A673 (cell line): Measurements from ENCODE around the gene RIMS3. TPM values are rescaled to one million over a fixed set of nuclear protein-coding genes. Genes with fewer than 3 reads are reported as not detected.

Source experiments
- BruUV-seq: library from RNA; stranded (reverse); fragments of 400-500 nt; replicated peaks from 2 replicates; lab custom pipeline; 2021; lab: Mats Ljungman, UMichigan
- CTCF ChIA-PET: fragments of 300-600 bp; sonication (Branson Sonifier 250); formaldehyde crosslinking; loops from one replicate; lab custom pipeline; 2022; ENCODE audit warnings: antibody characterized with exemption; lab: Charles Lee
- POLR2A ChIA-PET: fragments of 300-600 bp; sonication (Branson Sonifier 250); formaldehyde crosslinking; loops from one replicate; lab custom pipeline; 2022; ENCODE audit warnings: antibody characterized with exemption; ENCODE audit not compliant: low non-redundant PET; lab: Charles Lee
- DNase-seq: peaks from one replicate; pipeline ENCODE4 v3.0.0-alpha.2; 2015; ENCODE audit warnings: low spot score
- H3K27ac ChIP-seq: fragments of 200-600 bp; sonication (generic); 2 replicates; pipeline ENCODE4 v1.5.1; 2016; ENCODE audit warnings: mixed run types, low read depth, mild to moderate bottlenecking, mixed read lengths, antibody characterized with exemption, low read length; ENCODE audit not compliant: poor library complexity, severe bottlenecking
- H3K27me3 ChIP-seq: fragments of 200-600 bp; sonication (generic); replicated peaks from 2 replicates; pipeline ENCODE4 v1.6.1; 2017; ENCODE audit warnings: mixed run types, low read depth, mild to moderate bottlenecking, mixed read lengths, antibody characterized with exemption, low read length; ENCODE audit not compliant: insufficient read depth, poor library complexity
- H3K36me3 ChIP-seq: fragments of 200-600 bp; sonication (generic); 2 replicates; pipeline ENCODE4 v1.6.1; 2016; ENCODE audit warnings: mixed run types, mild to moderate bottlenecking, mixed read lengths, antibody characterized with exemption, low read length; ENCODE audit not compliant: insufficient read depth, poor library complexity, severe bottlenecking
- H3K4me1 ChIP-seq: fragments of 200-600 bp; sonication (generic); 2 replicates; pipeline ENCODE4 v1.6.1; 2017; ENCODE audit warnings: mixed run types, mild to moderate bottlenecking, mixed read lengths, antibody characterized with exemption, low read length; ENCODE audit not compliant: insufficient read depth, poor library complexity, severe bottlenecking
- H3K4me3 ChIP-seq: fragments of 200-600 bp; sonication (generic); 2 replicates; pipeline ENCODE4 v1.5.1; 2016; ENCODE audit warnings: low read depth, mixed run types, mild to moderate bottlenecking, mixed read lengths, low read length; ENCODE audit not compliant: poor library complexity, severe bottlenecking
- H3K9me3 ChIP-seq: fragments of 200-600 bp; sonication (generic); 2 replicates; pipeline ENCODE4 v1.6.1; 2016; ENCODE audit warnings: mixed run types, low read depth, mild to moderate bottlenecking, mixed read lengths, antibody characterized with exemption, low read length; ENCODE audit not compliant: poor library complexity, severe bottlenecking
- CTCF ChIP-seq: fragments of 300-800, 200-600 bp; sonication (generic); conservative IDR thresholded peaks from 2 replicates; pipeline ENCODE4 v1.5.1; 2017; ENCODE audit warnings: low read depth, mild to moderate bottlenecking, antibody characterized with exemption, low read length, moderate library complexity, mixed read lengths
- EZH2 ChIP-seq: fragments of 200-600 bp; sonication (generic); IDR thresholded peaks from 2 replicates; pipeline ENCODE4 v1.6.1; 2017; ENCODE audit warnings: borderline replicate concordance, low read depth, mild to moderate bottlenecking, mixed read lengths, antibody characterized with exemption, low read length; ENCODE audit not compliant: poor library complexity, severe bottlenecking
- intact Hi-C: fragments of 100-400 bp; cut with micrococcal nuclease; formaldehyde crosslinking; loops from one replicate; pipeline ENCODE4 v1.10.0; 2022; ENCODE audit not compliant: unreplicated experiment
- total RNA-seq: library from RNA; stranded (reverse); gene quantifications from 2 replicates; pipeline ENCODE4 v1.2.3, GENCODE V29; 2021

Gene RIMS3
- total RNA-seq, 1 experiment from 2014 or later: 9.9 TPM

DNA sequence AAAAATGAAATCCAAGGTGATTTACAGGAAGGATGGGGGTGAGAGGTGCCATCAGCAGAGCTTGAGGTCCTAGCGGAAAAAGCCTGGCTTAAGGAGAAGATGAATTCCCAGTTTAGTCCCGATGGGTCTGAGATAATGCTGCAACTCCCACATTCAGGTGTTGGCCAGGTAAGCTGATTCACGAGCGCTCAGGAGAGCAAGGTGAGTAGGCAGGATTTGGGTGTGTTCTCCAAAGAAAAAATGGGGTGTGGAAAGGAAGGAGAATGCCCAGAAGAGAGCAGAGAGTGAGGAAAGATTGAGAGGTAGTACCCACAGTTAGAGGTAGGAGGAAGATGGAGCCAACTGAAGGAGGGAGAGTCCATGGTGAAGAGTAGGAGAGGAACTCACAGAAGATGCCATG is 12.5 kb downstream of the RIMS3 start:
- TF ChIP-seq CTCF: no peak
- no peak for TF ChIP-seq EZH2
- Histone ChIP-seq H3K9me3 (no peaks in the 10 kb centered on the region), H3K4me3 (no peak overlapping the region), H3K27me3 (no peaks in the 10 kb centered on the region), H3K27ac (no peak overlapping the region), H3K4me1 (no peaks in the 10 kb centered on the region), H3K36me3 (no peaks in the 10 kb centered on the region)
- no TSS peak for BruUV-seq
- CTCF ChIA-PET: no interaction called here
- no peak for DNase-seq
- intact Hi-C loops: no loop called here
- POLR2A ChIA-PET: no interaction called here

- TF ChIP-seq CTCF: no peak
- TF ChIP-seq EZH2: no peak
- Histone ChIP-seq H3K4me1 (no peaks in the 10 kb centered on the region), H3K9me3 (no peaks in the 10 kb centered on the region), H3K27me3 (no peaks in the 10 kb centered on the region), H3K27ac (no peak overlapping the region), H3K4me3 (no peak overlapping the region), H3K36me3 (no peaks in the 10 kb centered on the region)
- ChIA-PET CTCF (no interaction called here), POLR2A (no interaction called here)
- intact Hi-C loops: no loop called here
- no TSS peak for BruUV-seq
- no peak for DNase-seq
Observed at GRCh38 chr1:40652468-40652867, 13.0 kb downstream of the RIMS3 start.

GRCh38 chr1:40651138-40651857 is 14.2 kb downstream of the RIMS3 start:
- Histone ChIP-seq H3K4me1 (no peaks in the 10 kb centered on the region), H3K27me3 (no peaks in the 10 kb centered on the region), H3K36me3 (no peaks in the 10 kb centered on the region), H3K27ac (no peak overlapping the region), H3K4me3 (no peak overlapping the region), H3K9me3 (no peaks in the 10 kb centered on the region)
- no peak for TF ChIP-seq EZH2
- 0 out of 2 replicates have a peak, but pooled peaks have one; percentile 13 for TF ChIP-seq CTCF
- BruUV-seq: no TSS peak
- CTCF ChIA-PET: no interaction called here
- intact Hi-C loops: no loop called here
- POLR2A ChIA-PET: no interaction called here
- no peak for DNase-seq
